HG02588 (cell line): ENCODE data around the gene USP34.
A peak's percentile ranks its signal among the peaks of the same experiment; 100 is the strongest.
"Not testable (repeated sequence)": the region's sequence is repeated elsewhere in the genome, so short reads cannot be mapped to it uniquely, and the experiment has no call there.

Source experiments
- ATAC-seq: cut with Tn5 transposase; IDR thresholded peaks from one replicate; pipeline ENCODE4 v1.9.1; 2021; ENCODE audit warnings: mild to moderate bottlenecking, moderate library complexity; ENCODE audit not compliant: unreplicated experiment

USP34 gene

DNA sequence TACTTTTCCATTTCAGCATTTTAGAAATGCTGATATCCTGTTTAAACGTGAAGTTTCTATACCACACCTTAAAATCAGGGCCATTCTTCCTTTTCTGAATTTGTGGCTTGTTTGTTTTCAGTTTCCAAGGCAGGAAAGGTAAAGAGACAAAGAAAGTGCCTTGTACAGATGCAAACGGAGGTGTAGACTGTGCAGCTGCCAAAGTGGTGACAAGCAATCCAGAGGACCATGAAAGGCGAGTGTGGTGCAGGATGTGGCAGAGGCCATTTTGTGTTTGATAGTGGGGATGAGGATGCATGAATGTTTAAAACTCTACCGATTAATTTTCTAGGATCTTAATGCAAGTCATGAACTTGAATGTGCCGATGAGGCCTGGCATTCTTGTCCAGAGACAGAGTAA, 308.2 kb downstream of the USP34 start:
- no peak for ATAC-seq

DNA sequence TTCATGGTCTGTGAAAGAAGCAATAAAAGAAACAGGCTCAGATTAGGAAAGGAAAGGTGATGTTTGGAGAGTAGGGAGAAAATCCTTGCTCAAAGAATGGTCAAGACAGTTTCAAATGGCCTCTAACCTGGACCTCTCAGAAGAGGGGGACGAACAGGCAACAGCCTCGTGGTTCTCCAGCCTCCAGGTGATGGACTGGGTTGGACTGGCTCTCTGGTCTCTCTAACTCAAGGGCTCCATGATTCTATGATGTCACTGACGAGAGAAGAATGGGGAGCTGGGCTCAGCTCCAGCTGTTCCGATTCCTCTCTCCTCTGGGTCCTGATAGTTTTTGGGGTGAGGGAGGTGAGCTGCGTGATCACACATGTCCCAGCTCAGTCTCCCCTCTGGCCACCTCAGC, 309.0 kb downstream of the USP34 start, which contains the start of gene C2orf74:
Gene C2orf74 (plus strand): TSS at position 301 of the 400 bp plus-strand sequence. CDS start 327 bp downstream, outside the sequence.
- ATAC-seq, result no peak

DNA sequence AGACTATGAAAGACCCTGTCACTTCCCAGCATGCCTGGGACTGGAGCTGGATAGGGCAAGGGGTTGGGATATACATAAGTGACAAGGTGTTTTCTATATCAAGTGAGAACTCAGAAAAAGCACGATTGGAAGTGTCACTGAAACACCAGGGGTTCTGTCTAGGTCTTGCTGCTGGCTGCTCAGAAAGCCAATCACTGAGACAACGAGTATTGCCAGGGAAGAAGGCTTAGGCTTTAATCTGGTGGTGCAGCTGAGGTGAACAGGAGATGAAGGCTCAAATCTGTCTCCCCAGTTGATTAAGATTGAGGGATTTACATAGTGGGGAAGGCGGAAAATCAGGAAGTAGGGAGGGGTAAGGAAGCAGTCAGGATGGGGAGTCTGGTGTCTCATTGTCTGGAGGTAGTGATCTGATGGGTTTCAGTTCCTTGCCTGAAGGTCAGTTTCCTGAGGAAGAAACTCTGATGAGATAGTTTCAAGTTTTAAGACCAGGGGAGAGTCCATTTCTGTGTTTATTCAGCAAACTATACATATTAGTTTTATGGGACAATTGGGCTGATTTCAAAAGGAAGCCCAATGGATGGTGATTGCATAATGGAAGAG, 312.4 kb downstream of the USP34 start:
- ATAC-seq, result no peak

DNA sequence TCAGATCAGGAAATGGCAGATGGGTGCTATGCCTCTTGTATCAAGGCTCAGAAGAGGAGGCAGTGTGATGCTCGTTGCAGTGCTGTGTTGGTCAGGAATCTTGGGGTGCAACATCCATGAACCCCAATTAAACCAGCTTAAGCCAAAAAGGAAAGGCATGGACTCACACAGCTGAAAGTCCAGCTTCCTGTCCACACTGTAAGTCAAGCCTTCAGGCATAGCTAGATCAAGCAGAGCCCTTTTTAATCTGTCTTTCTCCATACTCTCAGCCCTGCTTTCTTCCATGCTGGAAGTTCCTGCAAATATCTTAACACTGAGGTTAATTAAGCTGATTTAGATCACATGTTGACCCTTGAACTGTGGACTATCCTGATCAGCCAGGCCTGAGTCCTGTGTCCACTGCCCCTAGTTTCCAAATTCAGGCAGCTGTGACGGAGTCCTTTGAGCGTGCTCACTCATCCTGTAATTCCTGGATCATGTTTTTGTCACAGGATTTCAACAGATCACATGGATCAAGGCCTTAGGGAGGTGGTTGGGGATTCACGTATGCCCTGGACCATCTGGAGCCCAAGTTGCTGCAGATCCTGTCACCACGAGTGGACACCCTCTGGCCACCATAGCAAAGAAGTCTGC, 313.4 kb downstream of the USP34 start:
- ATAC-seq, result no peak

DNA sequence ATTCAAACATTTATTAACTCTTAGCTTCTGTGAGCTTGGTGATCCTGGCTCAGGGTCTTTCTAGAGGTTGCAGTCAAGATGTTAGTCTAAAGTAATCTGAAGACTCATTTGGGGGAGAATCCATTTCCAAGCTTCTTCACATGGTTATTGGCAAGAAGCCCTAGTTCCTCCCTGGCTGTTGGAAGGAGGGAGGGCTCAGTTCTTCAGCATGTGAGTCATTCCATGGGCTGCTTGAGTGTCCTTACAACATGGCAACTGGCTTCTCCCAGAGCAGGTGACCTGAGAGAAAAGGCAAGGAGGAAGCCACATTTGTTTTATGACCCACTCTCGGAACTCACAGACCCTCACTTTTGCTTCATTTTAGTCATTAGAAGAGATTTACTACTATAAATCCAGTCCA, 319.5 kb downstream of the USP34 start:
- no peak for ATAC-seq

DNA sequence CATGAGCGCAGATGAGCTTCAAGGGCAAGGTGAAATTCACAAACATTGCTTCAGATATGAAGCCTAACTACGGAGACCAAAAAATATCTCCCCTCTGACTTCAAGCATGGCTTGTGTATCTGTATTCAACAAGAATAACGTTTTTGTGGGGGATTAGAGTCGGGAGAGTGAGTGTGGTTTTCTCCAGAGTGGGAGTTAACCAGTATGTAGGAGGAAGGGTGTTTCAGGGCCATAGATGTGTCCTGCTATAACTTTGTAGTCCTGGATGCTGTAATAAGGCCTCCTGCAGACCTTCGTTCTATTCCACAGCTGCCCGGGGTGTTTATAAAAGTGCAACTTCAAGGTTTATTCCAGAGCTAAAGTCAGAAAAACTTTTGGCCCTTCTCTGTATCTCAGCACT, 321.8 kb downstream of the USP34 start:
- no peak for ATAC-seq

DNA sequence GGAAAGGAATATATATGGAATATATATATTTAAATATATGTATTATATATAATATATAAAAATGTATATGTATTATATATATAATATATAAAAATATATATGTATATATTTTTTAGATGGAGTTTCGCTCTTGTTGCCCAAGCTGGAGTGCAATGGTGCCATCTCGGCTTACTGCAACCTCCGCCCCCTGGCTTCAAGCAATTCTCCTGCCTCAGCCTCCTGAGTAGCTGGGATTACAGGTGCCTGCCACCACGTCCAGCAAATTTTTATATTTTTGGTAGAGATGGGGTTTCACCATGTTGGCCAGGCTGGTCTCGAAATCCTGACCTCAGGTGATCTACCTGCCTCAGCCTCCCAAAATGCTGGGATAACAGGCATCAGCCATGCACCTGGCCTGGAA, 322.8 kb downstream of the USP34 start:
- not testable (repeated sequence) for ATAC-seq

DNA sequence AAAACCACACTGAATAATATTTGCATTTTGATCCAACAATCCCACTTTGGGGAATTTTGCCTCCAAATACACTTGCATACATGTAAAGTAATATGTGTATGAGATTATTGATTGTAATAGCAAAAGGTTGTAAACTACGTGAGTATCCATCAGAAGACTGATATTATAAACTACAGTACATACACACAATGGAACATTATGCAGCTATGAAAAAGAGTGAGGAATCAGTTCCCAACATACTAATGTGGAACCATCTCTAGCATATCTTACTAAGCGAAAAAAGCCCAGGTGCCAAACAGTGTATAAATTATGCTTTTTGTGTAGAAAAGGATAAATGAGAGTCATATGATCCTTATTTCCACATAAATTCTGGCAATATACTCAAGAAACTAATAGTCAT, 324.9 kb downstream of the USP34 start:
- no peak for ATAC-seq

DNA sequence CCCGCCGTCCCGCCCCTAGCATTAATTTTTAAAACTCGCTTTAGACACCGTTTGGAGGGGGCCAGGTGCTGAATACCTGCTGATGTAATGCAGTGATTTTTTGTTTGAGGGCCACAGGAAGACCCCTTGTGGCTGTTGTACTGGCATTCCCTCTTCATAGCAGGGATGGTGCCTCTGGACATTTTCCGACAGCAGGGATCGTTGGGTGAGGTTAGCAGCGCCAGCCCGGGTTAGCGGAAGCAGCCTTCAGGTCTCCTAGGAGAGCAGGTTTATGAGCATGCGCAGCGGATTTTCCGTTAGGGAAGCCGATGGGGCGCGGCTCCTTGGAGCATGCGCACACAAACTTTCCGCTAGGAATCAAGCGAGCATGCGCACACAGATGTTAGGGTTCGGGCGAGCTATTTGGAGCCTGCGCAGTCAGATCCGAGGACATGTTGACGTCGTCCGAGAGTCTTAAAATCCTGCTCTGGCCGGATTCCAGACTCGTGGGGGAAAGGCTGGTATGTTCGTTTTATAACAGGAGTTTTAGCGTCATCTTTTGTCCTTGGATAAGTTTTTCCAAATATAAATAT, 326.1 kb downstream of the USP34 start:
- peak; percentile 91 for ATAC-seq

DNA sequence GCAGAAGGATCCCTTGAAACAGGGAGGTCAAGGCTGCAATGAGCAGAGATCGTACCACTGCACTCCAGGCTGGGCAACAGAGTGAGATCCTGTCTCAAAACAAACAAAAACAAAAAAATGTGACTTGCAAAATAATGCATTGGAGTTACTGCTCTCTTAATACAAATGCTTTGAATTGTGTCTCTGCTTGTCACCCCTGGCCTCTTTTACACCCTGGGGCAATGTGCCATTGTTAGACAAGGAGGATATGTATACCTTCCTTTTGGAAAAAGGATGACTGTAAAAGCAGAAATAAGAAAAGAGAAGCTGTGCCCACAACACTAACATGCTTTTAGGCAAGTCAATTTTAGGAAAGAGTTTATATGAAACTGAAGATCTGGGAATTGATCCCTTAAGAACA, 329.7 kb downstream of the USP34 start:
- ATAC-seq, result no peak

DNA sequence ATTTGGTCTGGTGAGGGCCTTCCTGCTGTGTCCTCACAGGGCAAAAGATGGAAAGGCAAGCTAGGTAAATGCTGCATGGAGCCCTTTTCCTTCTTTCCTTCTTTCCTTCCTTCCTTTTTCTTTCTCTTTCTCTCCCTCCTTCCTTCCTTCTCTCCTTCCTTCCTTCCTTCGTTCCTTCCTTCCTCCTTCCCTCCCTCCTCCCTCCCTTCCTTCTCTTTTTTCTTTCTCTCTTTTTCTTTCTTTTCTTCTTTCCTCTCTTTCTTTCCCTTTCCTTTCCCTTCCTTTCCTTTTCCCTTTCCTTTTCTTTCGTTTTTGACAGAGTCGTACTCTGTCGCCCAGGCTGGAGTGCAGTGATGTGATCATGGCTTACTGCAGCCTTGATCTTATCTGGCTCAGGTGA, 332.0 kb downstream of the USP34 start:
- no peak for ATAC-seq
